Dendritic cell treated with granulocyte-macrophage colony-stimulating factor and Interleukin-4, amounts not matched to agents 40 ng/mL and 50 ng/mL, for 4 days (primary cell): ENCODE measurements around the gene ELOB.
A peak's percentile ranks its signal among the peaks of the same experiment; 100 is the strongest.

Experiments
- H3K27ac Mint-ChIP-seq: one replicate; pipeline ENCODE4 v1.8.0; 2022; ENCODE audit warnings: mild to moderate bottlenecking, mixed read lengths
- H3K27me3 Mint-ChIP-seq: one replicate; pipeline ENCODE4 v1.8.0; 2022; ENCODE audit warnings: mild to moderate bottlenecking, mixed read lengths
- H3K36me3 Mint-ChIP-seq: one replicate; pipeline ENCODE4 v1.8.0; 2022; ENCODE audit warnings: low read depth, mixed read lengths
- H3K4me1 Mint-ChIP-seq: one replicate; pipeline ENCODE4 v1.8.0; 2022; ENCODE audit warnings: low read depth, mixed read lengths
- H3K4me3 Mint-ChIP-seq: one replicate; pipeline ENCODE4 v1.8.0; 2022; ENCODE audit warnings: mild to moderate bottlenecking, moderate library complexity, mixed read lengths
- H3K9me3 Mint-ChIP-seq: one replicate; pipeline ENCODE4 v1.8.0; 2022; ENCODE audit warnings: mixed read lengths
- intact Hi-C: fragments of 100-400 bp; cut with micrococcal nuclease; formaldehyde crosslinking; loops from one replicate; pipeline ENCODE4 v1.15.0; 2022

ELOB gene

DNA sequence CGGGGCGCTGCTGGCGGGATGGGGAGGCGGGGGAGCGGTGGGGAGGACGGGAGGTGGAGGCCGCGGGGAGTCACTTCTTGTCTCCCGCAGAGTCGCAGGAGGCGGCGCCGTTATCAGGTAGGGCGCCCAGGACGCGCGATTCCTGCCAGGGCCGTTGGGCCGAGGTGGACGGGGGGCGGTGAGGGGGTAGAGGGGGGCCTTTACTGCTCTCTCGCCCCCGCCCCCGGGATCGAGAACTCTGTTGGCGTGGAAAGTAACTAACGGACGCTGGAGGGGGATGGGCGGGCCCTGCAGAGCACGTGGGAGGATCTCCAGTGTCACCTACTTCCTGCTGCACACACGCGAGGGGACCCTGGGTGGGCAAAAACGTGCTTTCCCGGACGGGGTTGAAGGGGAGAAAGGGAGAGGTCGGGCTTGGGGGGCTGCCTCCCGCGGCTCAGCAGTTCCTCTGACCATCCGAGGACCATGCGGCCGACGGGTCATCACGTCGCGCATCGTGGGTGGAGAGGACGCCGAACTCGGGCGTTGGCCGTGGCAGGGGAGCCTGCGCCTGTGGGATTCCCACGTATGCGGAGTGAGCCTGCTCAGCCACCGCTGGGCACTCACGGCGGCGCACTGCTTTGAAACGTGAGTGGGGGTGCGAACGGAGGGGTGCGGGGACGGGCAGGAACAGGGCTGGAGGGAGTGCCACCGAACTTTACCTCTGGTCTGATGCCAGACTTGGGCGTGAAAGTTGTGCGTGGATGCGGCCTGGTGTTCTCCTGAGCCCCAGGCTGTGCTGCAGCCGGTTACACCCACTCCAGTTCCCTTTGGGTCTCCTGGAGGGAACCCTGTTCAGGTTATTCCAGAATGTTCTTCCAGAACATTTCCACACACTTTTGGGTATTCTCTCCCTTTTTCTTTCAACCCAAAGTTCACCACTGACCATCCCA is 40.5 kb upstream of the ELOB start:
- Mint-ChIP-seq H3K4me3 (peak overlapping the region; percentile 63), H3K27ac (peak overlapping the region; percentile 76), H3K27me3 (peaks cover 9% of the 10 kb centered on the region), H3K4me1 (peaks cover 37% of the 10 kb centered on the region), H3K9me3 (no peaks in the 10 kb centered on the region), H3K36me3 (no peaks in the 10 kb centered on the region)
- intact Hi-C loops, result loop anchor here (5.0 kb wide), 1 partner anchor 40 kb away; the partner anchor contains the start of gene ELOB

DNA sequence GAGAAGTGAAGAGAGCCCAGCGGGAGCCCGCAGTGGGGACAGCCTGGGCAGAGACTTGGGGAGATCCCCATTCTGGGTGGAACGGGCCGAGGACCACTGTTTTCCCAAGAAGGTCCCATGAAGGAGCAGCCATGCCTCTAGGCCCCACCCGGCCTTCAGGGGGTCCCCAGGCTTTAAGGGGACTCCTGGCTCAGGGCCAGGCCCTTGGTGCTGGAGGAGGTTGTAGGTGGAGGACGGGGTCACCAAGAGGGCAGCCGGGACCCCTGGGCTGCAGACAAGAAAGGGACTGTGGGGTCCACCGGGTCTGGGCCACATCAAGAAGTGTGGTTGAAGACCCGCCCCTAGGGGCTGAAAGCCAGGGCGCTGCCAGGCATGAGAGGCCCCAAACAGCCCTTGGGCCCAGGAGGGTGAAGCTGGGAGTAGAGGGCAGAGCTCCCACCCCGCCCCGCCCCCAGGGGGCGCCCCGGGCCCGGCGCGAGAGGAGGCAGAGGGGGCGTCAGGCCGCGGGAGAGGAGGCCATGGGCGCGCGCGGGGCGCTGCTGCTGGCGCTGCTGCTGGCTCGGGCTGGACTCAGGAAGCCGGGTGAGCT is 39.8 kb upstream of the ELOB start, which contains the start of gene PRSS21:
PRSS21 (plus strand) TSS at position 487 of the 589 bp plus-strand sequence; CDS start at position 519, 32 bp downstream.
- peak within 1 kb of the TSS; percentile 63 for H3K4me3 Mint-ChIP-seq
- peaks cover 40% of the 10 kb centered on the region for H3K4me1 Mint-ChIP-seq
- H3K9me3 Mint-ChIP-seq, result no peaks in the 10 kb centered on the region
- peaks cover 7% of the 10 kb centered on the region for H3K27me3 Mint-ChIP-seq
- peak within 1 kb of the TSS; percentile 76 for H3K27ac Mint-ChIP-seq
- H3K36me3 Mint-ChIP-seq, result no peaks in the 10 kb centered on the region
- intact Hi-C loops, result loop anchor here (5.0 kb wide), 1 partner anchor 40 kb away; the partner anchor contains the start of gene ELOB

DNA sequence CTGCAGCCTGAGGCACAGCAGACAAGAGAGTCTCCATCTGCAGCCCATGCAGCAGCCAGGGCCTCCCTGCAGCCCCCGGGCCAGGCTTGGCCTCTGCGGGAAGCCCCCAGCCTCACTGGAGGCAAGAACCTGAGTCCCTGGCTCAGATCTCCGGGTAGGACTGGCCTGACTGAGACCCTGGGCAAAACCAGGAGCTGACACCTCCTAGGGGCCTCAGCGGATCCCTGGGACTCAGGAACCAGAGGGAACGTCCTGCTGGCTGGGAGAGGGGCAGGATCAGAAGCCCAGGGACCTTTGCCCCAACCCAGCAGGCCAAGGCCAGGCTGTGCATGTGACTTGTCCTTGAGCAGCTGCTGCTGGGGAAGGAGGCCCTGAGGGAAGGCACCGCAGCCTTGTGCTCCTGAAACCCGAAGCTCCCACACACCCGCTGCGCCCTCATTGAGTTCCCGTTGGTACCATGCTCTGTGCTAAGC is 38.3 kb upstream of the ELOB start:
- intact Hi-C loops, result loop anchor here (5.0 kb wide), 1 partner anchor 38 kb away; the partner anchor contains the start of gene ELOB
- no peaks in the 10 kb centered on the region for H3K36me3 Mint-ChIP-seq
- H3K4me1 Mint-ChIP-seq, result peaks cover 47% of the 10 kb centered on the region
- no peaks in the 10 kb centered on the region for H3K9me3 Mint-ChIP-seq
- peaks cover 13% of the 10 kb centered on the region for H3K27me3 Mint-ChIP-seq
- peak overlapping the region; percentile 31 for H3K27ac Mint-ChIP-seq
- H3K4me3 Mint-ChIP-seq, result no peak overlapping the region

DNA sequence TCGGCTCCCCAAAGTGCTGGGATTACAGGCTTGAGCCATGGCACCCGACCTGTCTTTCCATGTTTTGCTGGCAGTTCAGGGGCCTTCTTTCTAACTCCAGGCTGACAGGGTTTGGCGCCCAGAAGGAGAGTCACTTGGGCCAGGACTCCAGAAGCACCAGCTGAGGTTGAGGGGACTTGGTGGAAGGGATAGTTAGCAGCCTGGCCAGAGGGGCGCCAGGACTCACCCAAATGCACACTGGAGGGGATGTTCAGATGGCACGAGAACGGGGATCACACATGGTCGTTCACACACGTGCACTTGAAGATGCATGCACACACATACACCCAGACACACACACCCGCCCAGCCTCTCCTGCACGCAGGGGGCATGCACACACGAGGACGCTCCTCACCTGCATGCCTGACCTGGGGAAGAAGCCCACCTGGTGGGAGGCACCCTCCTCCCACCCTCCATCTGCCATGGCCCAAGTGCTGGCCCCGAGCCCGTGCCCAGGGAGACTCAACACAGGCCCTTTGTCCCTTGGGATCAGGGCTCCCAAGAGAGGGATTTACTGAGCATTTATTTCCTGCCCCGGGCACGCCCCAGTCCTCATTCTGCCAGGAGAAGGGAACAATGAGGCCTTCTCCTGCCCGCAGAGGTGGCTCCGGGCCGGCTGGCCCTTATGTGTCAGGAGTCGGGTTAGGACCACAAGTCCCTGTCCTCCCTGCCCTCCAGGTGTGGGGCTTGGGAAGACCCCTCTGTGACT is 37.6 kb upstream of the ELOB start:
- Mint-ChIP-seq H3K27ac (peak overlapping the region; percentile 31), H3K4me3 (no peak overlapping the region), H3K9me3 (no peaks in the 10 kb centered on the region), H3K4me1 (peaks cover 47% of the 10 kb centered on the region), H3K36me3 (no peaks in the 10 kb centered on the region), H3K27me3 (peaks cover 18% of the 10 kb centered on the region)
- intact Hi-C loops, result loop anchor here (5.0 kb wide), 1 partner anchor 37 kb away; the partner anchor contains the start of gene ELOB

DNA sequence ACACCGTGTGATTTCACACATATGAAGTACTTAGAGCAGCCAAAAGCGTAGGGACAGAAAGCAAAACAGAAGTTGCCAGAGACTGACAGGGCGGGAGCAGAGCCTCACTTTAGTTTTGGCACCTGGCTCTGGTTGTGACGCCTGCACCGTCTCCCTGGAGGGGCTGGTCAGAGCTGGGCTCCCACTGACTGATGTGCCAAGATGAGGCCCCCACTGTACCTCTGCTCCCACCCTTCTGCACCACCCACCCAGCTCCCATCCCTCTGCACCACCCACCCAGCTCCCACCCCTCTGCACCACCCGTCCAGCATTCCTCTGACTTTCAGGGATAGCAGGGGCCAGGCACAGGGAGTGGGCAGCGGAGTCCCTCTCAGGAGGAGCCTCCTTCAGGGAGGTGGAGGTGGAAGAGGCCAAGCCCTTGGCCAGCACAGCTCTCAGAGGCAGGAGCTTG is 36.7 kb upstream of the ELOB start:
- H3K4me3 Mint-ChIP-seq, result no peak overlapping the region
- no peaks in the 10 kb centered on the region for H3K9me3 Mint-ChIP-seq
- intact Hi-C loops, result no loop called here
- peaks cover 41% of the 10 kb centered on the region for H3K4me1 Mint-ChIP-seq
- no peaks in the 10 kb centered on the region for H3K36me3 Mint-ChIP-seq
- H3K27me3 Mint-ChIP-seq, result peaks cover 24% of the 10 kb centered on the region
- no peak overlapping the region for H3K27ac Mint-ChIP-seq

DNA sequence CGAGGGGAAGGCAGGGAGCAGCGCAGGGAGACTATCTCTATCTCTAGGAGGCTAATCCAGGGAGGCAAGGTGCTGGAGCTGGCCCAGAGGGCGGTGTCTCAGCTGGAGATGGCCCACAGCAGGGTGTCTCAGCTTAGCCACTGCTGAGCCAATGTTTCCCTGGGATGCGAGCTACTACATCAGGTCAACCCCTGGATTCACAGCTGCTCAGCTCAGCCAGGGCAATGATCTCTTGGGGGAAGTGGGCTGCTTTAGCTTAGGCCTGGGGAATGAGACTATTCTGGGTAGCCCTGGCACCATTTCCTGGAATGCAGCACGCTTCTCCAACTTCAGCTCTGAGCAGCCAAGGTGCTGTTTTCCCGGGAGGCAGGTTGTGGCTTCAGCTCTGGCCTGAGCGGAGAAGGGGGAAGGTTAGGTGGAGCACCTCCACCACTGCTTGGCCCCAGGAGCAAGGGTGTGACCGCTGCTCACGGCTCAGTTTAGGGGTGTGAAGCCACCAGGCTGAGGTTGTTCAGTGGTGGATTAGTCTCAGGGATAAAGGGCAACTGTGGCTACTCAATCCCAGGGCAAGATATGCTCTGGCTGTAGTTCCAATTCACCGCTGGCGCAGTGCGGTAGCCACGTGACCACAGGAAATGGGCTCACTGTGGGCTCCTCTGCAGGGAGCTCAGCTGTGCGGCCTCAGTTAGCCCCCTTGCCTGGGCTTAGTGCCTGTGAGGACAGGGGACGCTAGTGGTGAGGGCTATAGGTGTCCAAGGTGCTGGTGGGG is 34.8 kb upstream of the ELOB start:
- Mint-ChIP-seq H3K27me3 (peaks cover 37% of the 10 kb centered on the region), H3K36me3 (no peaks in the 10 kb centered on the region), H3K9me3 (no peaks in the 10 kb centered on the region)

DNA sequence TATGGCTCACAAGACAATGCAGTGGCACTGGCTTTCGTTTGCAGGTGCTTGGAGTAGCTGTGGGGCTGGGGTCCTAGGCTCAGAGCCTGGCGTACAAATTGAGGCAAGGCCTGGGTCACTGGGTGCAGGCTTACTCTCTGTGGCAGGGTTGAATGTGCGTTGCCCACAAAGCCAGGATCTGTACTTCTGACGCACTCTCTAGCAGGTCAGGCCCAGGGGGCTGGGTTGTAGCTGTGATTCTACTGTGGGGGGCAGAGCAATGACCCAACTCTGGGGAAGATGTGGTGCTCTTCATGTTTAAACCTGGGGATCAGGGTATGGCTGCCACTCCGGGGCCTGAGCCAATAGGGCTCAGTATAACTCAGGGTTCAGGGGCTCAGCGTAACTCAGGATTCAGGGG is 33.6 kb upstream of the ELOB start:
- Mint-ChIP-seq H3K27ac (no peak overlapping the region), H3K36me3 (no peaks in the 10 kb centered on the region), H3K4me1 (peaks cover 15% of the 10 kb centered on the region), H3K27me3 (peaks cover 42% of the 10 kb centered on the region), H3K4me3 (no peak overlapping the region), H3K9me3 (no peaks in the 10 kb centered on the region)
- intact Hi-C loops, result no loop called here

More for the DNA sequence above, 34.8 kb upstream of the ELOB start:
- H3K4me1 Mint-ChIP-seq, result peaks cover 27% of the 10 kb centered on the region
- H3K4me3 Mint-ChIP-seq, result no peak overlapping the region
- peak overlapping the region; percentile 25 for H3K27ac Mint-ChIP-seq
- intact Hi-C loops, result no loop called here

DNA sequence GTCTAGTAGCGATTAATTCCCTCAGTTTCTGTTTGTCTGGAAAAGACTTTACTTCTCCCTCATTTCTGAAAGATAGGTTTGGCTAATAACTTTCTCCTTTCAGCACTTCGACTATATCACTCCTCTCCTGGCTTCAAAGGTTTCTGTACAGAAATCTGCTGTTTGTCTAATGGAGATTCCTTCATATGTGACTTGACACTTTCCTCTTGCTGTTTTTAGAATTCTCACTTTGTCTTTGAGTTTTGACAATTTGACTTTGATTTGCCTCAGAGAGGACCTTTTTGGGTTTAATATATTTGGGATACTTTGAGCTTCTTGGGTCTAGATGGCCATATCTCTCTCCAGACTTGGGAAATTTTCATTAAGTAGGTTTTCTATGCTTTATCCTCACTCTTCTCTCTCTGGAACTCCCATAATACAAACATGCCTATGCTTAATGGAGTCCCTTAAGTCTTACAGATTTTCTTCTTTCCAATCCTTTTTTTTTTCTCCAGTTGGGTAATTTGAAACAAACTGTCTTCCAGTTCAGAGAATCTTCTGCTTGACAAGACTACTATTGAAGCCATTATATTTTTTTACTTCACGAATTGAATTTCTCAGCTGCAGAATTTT is 32.2 kb upstream of the ELOB start:
- intact Hi-C loops, result no loop called here
- peaks cover 5% of the 10 kb centered on the region for H3K9me3 Mint-ChIP-seq
- no peaks in the 10 kb centered on the region for H3K36me3 Mint-ChIP-seq
- peaks cover 10% of the 10 kb centered on the region for H3K4me1 Mint-ChIP-seq
- H3K27ac Mint-ChIP-seq, result no peak overlapping the region
- peaks cover 47% of the 10 kb centered on the region for H3K27me3 Mint-ChIP-seq
- no peak overlapping the region for H3K4me3 Mint-ChIP-seq

DNA sequence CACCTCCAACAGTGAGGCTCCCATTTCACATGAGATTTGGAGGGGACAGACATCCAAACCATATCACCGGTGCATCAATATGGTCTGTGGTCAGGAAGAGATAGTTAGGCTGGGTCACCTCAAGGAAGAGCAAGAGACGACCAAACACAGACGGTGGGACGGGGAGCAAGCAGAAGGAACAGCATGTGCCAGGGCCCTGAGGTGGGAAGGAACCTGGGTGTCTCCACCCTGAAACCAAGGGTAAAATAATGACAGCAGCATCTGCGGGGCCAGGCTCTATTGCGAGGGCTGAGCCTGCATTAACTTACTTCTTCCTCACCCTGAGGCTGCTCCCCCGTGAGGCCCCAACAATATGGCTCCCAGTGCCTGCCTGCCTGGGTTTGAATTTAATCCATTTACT is 31.1 kb upstream of the ELOB start:
- H3K27ac Mint-ChIP-seq, result no peak overlapping the region
- H3K4me3 Mint-ChIP-seq, result no peak overlapping the region
- H3K4me1 Mint-ChIP-seq, result peaks cover 12% of the 10 kb centered on the region
- peaks cover 15% of the 10 kb centered on the region for H3K9me3 Mint-ChIP-seq
- intact Hi-C loops, result no loop called here
- peaks cover 52% of the 10 kb centered on the region for H3K27me3 Mint-ChIP-seq
- H3K36me3 Mint-ChIP-seq, result no peaks in the 10 kb centered on the region

DNA sequence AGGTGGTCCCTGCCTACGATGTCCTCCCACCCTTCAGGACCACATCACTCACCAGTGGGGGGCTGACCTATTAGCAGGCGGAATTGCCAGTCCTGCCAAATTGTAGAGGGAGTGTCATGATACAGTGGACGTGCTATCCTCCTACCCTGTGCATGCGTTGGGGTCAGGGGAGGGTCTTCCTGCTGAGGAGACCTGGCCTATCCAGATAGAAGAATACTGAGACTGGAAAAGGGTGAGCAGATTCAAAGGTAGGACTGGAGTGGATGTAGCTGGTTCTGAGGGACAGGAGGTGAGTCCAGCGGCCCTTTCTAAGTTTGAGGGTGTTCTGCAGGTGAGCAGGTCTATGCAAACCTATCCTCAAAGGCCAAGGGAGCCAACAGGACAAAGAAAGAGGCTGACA is 29.2 kb upstream of the ELOB start:
- no peak overlapping the region for H3K4me3 Mint-ChIP-seq
- H3K27ac Mint-ChIP-seq, result no peak overlapping the region
- H3K9me3 Mint-ChIP-seq, result peaks cover 17% of the 10 kb centered on the region
- peaks cover 49% of the 10 kb centered on the region for H3K27me3 Mint-ChIP-seq
- H3K4me1 Mint-ChIP-seq, result peaks cover 7% of the 10 kb centered on the region
- no peaks in the 10 kb centered on the region for H3K36me3 Mint-ChIP-seq
- intact Hi-C loops, result no loop called here

DNA sequence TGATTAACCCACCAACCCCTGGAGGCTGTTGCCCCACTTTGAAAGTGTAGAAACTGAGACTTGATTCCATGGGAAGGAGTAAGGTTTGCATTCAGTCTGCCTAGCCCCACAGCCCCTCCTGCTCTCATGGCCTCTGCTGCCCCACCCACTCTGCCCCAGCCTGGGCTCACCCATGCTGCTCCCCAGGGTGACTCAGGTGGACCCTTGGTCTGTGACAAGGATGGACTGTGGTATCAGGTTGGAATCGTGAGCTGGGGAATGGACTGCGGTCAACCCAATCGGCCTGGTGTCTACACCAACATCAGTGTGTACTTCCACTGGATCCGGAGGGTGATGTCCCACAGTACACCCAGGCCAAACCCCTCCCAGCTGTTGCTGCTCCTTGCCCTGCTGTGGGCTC is 27.6 kb upstream of the ELOB start:
- H3K9me3 Mint-ChIP-seq, result peaks cover 17% of the 10 kb centered on the region
- peaks cover 10% of the 10 kb centered on the region for H3K4me1 Mint-ChIP-seq
- H3K36me3 Mint-ChIP-seq, result no peaks in the 10 kb centered on the region
- H3K27ac Mint-ChIP-seq, result no peak overlapping the region
- intact Hi-C loops, result no loop called here
- peaks cover 39% of the 10 kb centered on the region for H3K27me3 Mint-ChIP-seq
- H3K4me3 Mint-ChIP-seq, result no peak overlapping the region

DNA sequence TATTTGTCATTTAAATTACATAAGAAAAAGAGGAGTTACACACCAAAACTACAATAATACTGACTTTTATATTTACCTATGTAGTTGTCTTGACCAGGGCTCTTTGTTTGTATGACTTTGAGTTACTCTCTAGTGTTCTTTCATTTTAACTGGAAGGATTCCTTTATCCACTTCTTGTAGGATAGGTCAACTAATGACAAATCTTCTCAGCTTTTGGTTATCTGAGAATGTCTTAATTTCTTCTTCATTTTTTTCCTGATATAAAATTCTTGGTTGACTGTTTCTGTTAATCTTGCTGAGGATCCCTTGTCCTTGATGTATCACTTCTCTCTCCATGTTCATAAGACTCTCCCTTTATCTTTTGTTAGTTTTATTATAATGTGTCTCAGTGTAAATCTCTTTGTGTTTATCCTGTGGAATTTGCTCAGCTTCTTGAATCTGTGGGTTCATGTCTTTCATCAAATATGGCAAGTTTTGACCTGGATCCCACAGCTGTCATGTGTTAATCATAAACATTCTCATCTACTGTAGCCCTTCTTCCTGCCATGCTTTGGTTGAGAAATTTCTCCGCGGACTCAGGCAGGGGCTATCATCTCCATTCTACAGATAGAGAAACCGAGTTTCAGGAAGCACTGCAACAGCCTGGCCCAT is 26.6 kb upstream of the ELOB start:
- peaks cover 17% of the 10 kb centered on the region for H3K9me3 Mint-ChIP-seq
- H3K27me3 Mint-ChIP-seq, result peaks cover 30% of the 10 kb centered on the region
- peaks cover 17% of the 10 kb centered on the region for H3K4me1 Mint-ChIP-seq
- intact Hi-C loops, result no loop called here
- no peak overlapping the region for H3K27ac Mint-ChIP-seq
- no peaks in the 10 kb centered on the region for H3K36me3 Mint-ChIP-seq
- no peak overlapping the region for H3K4me3 Mint-ChIP-seq
